Panc1 (cell line): ENCODE data around the gene ZNF599.

Experiments used
- CTCF ChIP-seq: fragments of 450-650 bp; IDR thresholded peaks from 2 replicates; pipeline ENCODE4 v1.5.1; 2017; ENCODE audit warnings: mild to moderate bottlenecking
- POLR2AphosphoS5 ChIP-seq: IDR thresholded peaks from 2 replicates; pipeline ENCODE4 v1.6.1; 2012; ENCODE audit warnings: mild to moderate bottlenecking, low read depth, low read length, moderate library complexity
- REST ChIP-seq, 2 experiments: IDR thresholded peaks; 2 replicates each; pipeline ENCODE4 v1.6.1; 2011 to 2012; ENCODE audit warnings: low read depth in 2 of 2, control low read depth in 1 of 2, low read length in 1 of 2, mild to moderate bottlenecking in 1 of 2, moderate library complexity in 1 of 2; ENCODE audit not compliant: insufficient read depth in 1 of 2
- SIN3A ChIP-seq: IDR thresholded peaks from 2 replicates; pipeline ENCODE4 v1.6.1; 2012; ENCODE audit warnings: low read depth, mild to moderate bottlenecking, low read length, moderate library complexity, borderline replicate concordance; ENCODE audit not compliant: insufficient read depth
- TCF7L2 ChIP-seq: IDR thresholded peaks from 2 replicates; pipeline ENCODE4 v1.6.1; 2011; ENCODE audit warnings: mild to moderate bottlenecking, low read depth, low read length, inconsistent platforms

- TF ChIP-seq CTCF (no peak), REST (IDR thresholded peaks at IDR 0.05; ENCODE audit: insufficient read depth in 1 of 2, low read depth in 2 of 2, low read length in 1 of 2) (no peak), POLR2AphosphoS5 (no peak), SIN3A (no peak), TCF7L2 (no peak)
Measured at GRCh38 chr19:34818270-34818669, 45.3 kb upstream of the ZNF599 start.
